Type B pancreatic cell (in vitro differentiated cells): ENCODE measurements around the gene CIAO2B. TPM values are rescaled to one million over a fixed set of nuclear protein-coding genes. Genes with fewer than 3 reads are reported as not detected.

Experiments
- DNase-seq: peaks from one replicate; pipeline ENCODE4 v3.0.0; 2021; ENCODE audit warnings: mixed read lengths; ENCODE audit not compliant: unreplicated experiment; ENCODE audit errors: extremely low spot score
- H3K27ac Mint-ChIP-seq: 2 replicates; pipeline ENCODE4 v1.8.0; 2021; ENCODE audit warnings: mild to moderate bottlenecking, mixed read lengths
- H3K27me3 Mint-ChIP-seq: 2 replicates; pipeline ENCODE4 v1.8.0; 2021; ENCODE audit warnings: mixed read lengths
- H3K36me3 Mint-ChIP-seq: 2 replicates; pipeline ENCODE4 v1.8.0; 2021; ENCODE audit warnings: mixed read lengths
- H3K4me1 Mint-ChIP-seq: one replicate; pipeline ENCODE4 v1.8.0; 2021; ENCODE audit warnings: mixed read lengths; ENCODE audit not compliant: unreplicated experiment
- H3K4me3 Mint-ChIP-seq: 2 replicates; pipeline ENCODE4 v1.8.0; 2021; ENCODE audit warnings: mild to moderate bottlenecking, mixed read lengths
- H3K9me3 Mint-ChIP-seq: 2 replicates; pipeline ENCODE4 v1.8.0; 2021; ENCODE audit warnings: mixed read lengths
- total RNA-seq: library from RNA; stranded (reverse); gene quantifications from 2 replicates; pipeline ENCODE4 v1.2.1, GENCODE V29; 2021; ENCODE audit warnings: low replicate concordance
- TF ChIP-seq, protein P1 (sequence below): fragments of 200-600 bp; sonication (generic); conservative IDR thresholded peaks from 2 replicates; pipeline ENCODE4 v1.5.0; 2021; ENCODE audit warnings: antibody characterized with exemption, mild to moderate bottlenecking

Gene CIAO2B
- total RNA-seq, 1 donor from 2014 or later: 71.3 TPM

DNA sequence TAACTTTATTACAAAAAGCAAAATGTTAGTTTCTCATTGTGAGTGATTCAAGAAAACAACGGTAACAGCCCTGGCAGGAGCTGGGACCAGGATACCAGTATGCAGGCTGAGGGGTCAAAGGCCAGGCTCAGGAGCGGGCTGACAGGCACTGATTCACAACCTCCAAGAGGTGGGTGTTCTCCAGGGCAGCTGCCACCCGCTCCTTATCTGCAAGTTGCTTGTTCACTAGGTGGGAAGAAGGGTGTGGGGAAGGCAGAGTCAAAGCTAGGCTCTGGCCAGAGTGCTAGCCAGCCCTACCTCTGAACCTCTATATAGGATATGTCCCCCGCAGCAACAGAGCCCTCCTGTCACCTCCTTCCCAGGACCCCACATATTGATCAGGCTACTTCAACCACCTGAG, 2.1 kb downstream of the CIAO2B start:
- H3K4me3 Mint-ChIP-seq: peak overlapping the region; percentile 97
- peaks cover 8% of the 10 kb centered on the region for H3K36me3 Mint-ChIP-seq
- TF ChIP-seq, protein P1, sequence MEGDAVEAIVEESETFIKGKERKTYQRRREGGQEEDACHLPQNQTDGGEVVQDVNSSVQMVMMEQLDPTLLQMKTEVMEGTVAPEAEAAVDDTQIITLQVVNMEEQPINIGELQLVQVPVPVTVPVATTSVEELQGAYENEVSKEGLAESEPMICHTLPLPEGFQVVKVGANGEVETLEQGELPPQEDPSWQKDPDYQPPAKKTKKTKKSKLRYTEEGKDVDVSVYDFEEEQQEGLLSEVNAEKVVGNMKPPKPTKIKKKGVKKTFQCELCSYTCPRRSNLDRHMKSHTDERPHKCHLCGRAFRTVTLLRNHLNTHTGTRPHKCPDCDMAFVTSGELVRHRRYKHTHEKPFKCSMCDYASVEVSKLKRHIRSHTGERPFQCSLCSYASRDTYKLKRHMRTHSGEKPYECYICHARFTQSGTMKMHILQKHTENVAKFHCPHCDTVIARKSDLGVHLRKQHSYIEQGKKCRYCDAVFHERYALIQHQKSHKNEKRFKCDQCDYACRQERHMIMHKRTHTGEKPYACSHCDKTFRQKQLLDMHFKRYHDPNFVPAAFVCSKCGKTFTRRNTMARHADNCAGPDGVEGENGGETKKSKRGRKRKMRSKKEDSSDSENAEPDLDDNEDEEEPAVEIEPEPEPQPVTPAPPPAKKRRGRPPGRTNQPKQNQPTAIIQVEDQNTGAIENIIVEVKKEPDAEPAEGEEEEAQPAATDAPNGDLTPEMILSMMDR: no peak
- H3K9me3 Mint-ChIP-seq: no peaks in the 10 kb centered on the region
- peaks cover 24% of the 10 kb centered on the region for H3K4me1 Mint-ChIP-seq
- no peak for DNase-seq
- H3K27me3 Mint-ChIP-seq: peaks cover 10% of the 10 kb centered on the region
- peak overlapping the region; percentile 91 for H3K27ac Mint-ChIP-seq

DNA sequence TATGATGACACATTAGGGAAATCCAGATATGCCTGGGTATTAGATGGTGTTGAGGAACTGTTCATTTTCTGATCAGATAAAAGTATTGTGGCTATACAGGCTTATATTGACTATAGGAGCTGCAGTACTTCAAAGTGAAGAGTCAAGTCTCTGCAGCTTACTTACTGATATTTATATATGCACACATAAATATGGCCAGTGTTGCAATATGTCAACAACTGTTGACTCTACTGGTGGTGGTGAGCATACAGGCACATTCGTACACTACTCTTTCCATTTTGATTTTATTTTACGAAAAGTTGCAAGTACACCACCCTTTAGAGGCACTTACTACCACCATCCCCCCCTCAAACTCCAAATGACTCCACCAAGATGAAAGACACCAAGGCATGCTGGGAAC, 2.5 kb downstream of the CIAO2B start:
- H3K27me3 Mint-ChIP-seq: peaks cover 14% of the 10 kb centered on the region
- H3K27ac Mint-ChIP-seq: peak overlapping the region; percentile 18
- peaks cover 23% of the 10 kb centered on the region for H3K4me1 Mint-ChIP-seq
- H3K36me3 Mint-ChIP-seq: peaks cover 6% of the 10 kb centered on the region
- H3K9me3 Mint-ChIP-seq: no peaks in the 10 kb centered on the region
- peak overlapping the region; percentile 97 for H3K4me3 Mint-ChIP-seq
- TF ChIP-seq, protein P1: no peak
- DNase-seq: no peak

DNA sequence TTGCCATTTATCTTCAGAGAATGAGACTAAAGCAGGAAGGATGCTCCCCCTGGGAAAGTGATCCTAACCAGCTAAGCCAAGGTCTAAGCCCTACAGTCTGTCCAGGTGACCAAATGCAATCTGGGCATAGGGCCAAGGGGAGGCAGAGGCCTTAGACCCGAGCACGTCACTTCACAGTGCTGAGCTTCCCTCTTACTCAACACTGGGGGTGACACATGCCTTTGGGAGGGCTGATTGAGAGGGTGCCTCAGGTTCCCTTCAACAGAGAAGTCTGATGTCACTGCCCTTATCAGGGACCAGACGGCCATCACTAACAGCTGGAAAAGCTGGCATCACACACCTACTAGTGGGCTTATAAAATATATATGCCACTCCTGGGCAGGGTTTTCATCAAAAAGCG, 4.0 kb downstream of the CIAO2B start:
- H3K4me3 Mint-ChIP-seq: no peak overlapping the region
- H3K4me1 Mint-ChIP-seq: peaks cover 17% of the 10 kb centered on the region
- H3K27ac Mint-ChIP-seq: no peak overlapping the region
- no peaks in the 10 kb centered on the region for H3K9me3 Mint-ChIP-seq
- peaks cover 29% of the 10 kb centered on the region for H3K27me3 Mint-ChIP-seq
- H3K36me3 Mint-ChIP-seq: peaks cover 4% of the 10 kb centered on the region
- TF ChIP-seq, protein P1: no peak
- DNase-seq: no peak

DNA sequence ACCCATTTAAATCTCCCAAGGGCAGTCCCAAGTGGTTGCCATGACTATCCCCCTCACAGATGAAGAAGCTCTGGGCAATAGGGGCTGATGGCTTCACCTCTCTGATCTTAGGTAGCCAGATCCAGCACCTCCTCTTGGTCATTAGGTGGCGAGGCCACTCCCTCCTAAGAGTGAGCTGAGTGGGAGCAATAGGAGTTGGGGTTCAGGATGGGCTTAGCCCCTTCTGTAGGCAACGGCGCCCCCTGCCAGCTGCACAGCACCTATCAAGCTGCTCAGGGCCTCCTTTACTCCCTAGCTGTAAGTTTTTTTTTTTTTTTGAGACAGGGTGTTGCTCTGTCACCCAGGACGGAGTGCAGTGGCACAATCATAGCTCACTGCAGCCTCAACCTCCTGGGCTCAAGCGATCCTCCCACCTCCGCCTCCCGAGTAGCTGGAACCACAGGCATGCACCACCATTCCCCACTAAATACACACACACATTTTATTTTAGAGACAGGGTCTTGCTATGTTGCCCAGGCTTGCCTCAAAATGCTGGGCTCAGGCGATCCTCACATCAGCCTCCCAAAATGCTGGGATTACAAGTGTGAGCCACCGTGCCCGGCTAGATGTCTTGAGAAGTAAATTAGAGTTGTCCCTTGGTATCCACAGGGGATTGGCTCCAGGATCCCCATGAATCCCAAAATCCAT, 5.4 kb downstream of the CIAO2B start:
- DNase-seq: no peak
- Mint-ChIP-seq H3K27ac (no peak overlapping the region), H3K4me3 (no peak overlapping the region), H3K27me3 (peaks cover 39% of the 10 kb centered on the region), H3K4me1 (peaks cover 13% of the 10 kb centered on the region), H3K9me3 (no peaks in the 10 kb centered on the region), H3K36me3 (peaks cover 4% of the 10 kb centered on the region)
- TF ChIP-seq, protein P1: peak; percentile 53

DNA sequence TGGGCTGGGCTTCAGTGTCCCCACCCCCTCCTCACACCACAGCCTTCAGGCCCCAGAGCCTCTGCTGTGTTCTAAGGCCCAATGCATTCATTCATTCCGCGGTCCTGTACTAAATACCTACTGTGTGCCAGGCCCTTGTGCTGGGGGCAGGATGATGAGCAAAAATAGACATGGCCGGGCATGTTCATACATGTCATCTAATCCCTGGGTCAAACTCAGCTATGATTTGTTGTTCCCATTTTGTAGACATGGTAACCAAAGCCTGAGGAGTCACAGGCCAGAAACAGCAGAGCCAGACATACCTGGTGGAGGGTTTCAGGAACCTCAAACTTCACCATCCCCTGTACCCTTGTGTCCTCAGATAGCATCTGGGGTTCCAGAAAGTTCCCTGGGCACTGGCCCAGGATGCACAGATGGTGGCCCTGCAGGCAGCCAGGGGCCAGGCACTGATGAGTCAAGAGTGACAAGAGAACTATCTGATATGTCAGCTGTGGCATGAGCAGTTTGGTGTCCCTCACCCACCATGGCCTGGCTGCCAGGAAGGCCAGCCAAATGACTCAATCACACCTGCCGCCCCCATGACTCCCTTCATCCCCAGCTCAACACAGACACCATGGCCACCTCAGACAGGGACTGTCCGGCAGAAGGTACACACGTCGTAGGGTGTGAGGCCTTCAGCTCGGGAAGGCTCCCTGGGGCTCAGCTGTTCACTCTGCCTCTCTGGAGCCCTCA, 6.1 kb downstream of the CIAO2B start:
- TF ChIP-seq, protein P1: no peak
- Mint-ChIP-seq H3K4me3 (peak overlapping the region; percentile 36), H3K27me3 (peaks cover 46% of the 10 kb centered on the region), H3K4me1 (peaks cover 5% of the 10 kb centered on the region), H3K36me3 (peaks cover 7% of the 10 kb centered on the region), H3K27ac (peak overlapping the region; percentile 82), H3K9me3 (no peaks in the 10 kb centered on the region)
- no peak for DNase-seq
